ENCODE results near the gene COL21A1. TPM values are rescaled to one million over a fixed set of nuclear protein-coding genes. Genes with fewer than 3 reads are reported as not detected.

Gene COL21A1
- total RNA-seq, 1 donor from 2014 or later = not detected

- POLR2A ChIA-PET = no interaction called here
- DNase-seq (no peak), ATAC-seq (ENCODE audit: low read depth) (no peak)
- no peak overlapping the region for H3K27ac Mint-ChIP-seq
- H3K36me3 Mint-ChIP-seq (ENCODE audit: low read depth) = no peaks in the 10 kb centered on the region
- no peaks in the 10 kb centered on the region for H3K9me3 Mint-ChIP-seq
- H3K4me3 Mint-ChIP-seq = no peak overlapping the region
- no peaks in the 10 kb centered on the region for H3K4me1 Mint-ChIP-seq
- CTCF ChIA-PET = no interaction called here
- intact Hi-C loops (cut with micrococcal nuclease) = no loop called here
- no peak for TF ChIP-seq CTCF (IDR thresholded peaks at IDR 0.05)
- H3K27me3 Mint-ChIP-seq = no peaks in the 10 kb centered on the region
Measured at GRCh38 chr6:56026455-56027180, 220.8 kb downstream of the COL21A1 start.

- intact Hi-C loops (cut with micrococcal nuclease) = no loop called here
- Mint-ChIP-seq H3K9me3 (no peaks in the 10 kb centered on the region), H3K4me3 (no peak overlapping the region), H3K27ac (no peak overlapping the region), H3K4me1 (no peaks in the 10 kb centered on the region), H3K36me3 (ENCODE audit: low read depth) (no peaks in the 10 kb centered on the region), H3K27me3 (no peaks in the 10 kb centered on the region)
- TF ChIP-seq CTCF (IDR thresholded peaks at IDR 0.05) = no peak
- ChIA-PET CTCF (no interaction called here), POLR2A (no interaction called here)
- ATAC-seq (ENCODE audit: low read depth) (no peak), DNase-seq (no peak)
Measured at GRCh38 chr6:56025795-56026194, 221.6 kb downstream of the COL21A1 start.

- no peak for ATAC-seq (ENCODE audit: low read depth)
- Mint-ChIP-seq H3K27me3 (no peaks in the 10 kb centered on the region), H3K4me3 (no peak overlapping the region), H3K36me3 (ENCODE audit: low read depth) (no peaks in the 10 kb centered on the region), H3K9me3 (no peaks in the 10 kb centered on the region), H3K4me1 (no peaks in the 10 kb centered on the region), H3K27ac (no peak overlapping the region)
- intact Hi-C loops (cut with micrococcal nuclease) = no loop called here
- CTCF ChIA-PET = no interaction called here
- DNase-seq = no peak
- POLR2A ChIA-PET = no interaction called here
- no peak for TF ChIP-seq CTCF (IDR thresholded peaks at IDR 0.05)
Measured at GRCh38 chr6:56024931-56025330, 222.4 kb downstream of the COL21A1 start.

GRCh38 chr6:56023829-56024228 lies 223.6 kb downstream of the COL21A1 start:
- H3K9me3 Mint-ChIP-seq = no peaks in the 10 kb centered on the region
- H3K27me3 Mint-ChIP-seq = no peaks in the 10 kb centered on the region
- DNase-seq = no peak
- no peak overlapping the region for H3K4me3 Mint-ChIP-seq
- H3K27ac Mint-ChIP-seq = no peak overlapping the region
- CTCF ChIA-PET = no interaction called here
- no peak for ATAC-seq (ENCODE audit: low read depth)
- POLR2A ChIA-PET = no interaction called here
- H3K4me1 Mint-ChIP-seq = no peaks in the 10 kb centered on the region
- no peaks in the 10 kb centered on the region for H3K36me3 Mint-ChIP-seq (ENCODE audit: low read depth)
- intact Hi-C loops (cut with micrococcal nuclease) = no loop called here
- TF ChIP-seq CTCF (IDR thresholded peaks at IDR 0.05) = no peak

- CTCF ChIA-PET = no interaction called here
- no peaks in the 10 kb centered on the region for H3K27me3 Mint-ChIP-seq
- DNase-seq (no peak), ATAC-seq (ENCODE audit: low read depth) (no peak)
- no peaks in the 10 kb centered on the region for H3K9me3 Mint-ChIP-seq
- H3K36me3 Mint-ChIP-seq (ENCODE audit: low read depth) = no peaks in the 10 kb centered on the region
- intact Hi-C loops (cut with micrococcal nuclease) = no loop called here
- no peaks in the 10 kb centered on the region for H3K4me1 Mint-ChIP-seq
- no peak for TF ChIP-seq CTCF (IDR thresholded peaks at IDR 0.05)
- POLR2A ChIA-PET = no interaction called here
- H3K4me3 Mint-ChIP-seq = no peak overlapping the region
- no peak overlapping the region for H3K27ac Mint-ChIP-seq
Measured at GRCh38 chr6:56022678-56023077, 224.7 kb downstream of the COL21A1 start.
